WTC11 (cell line): Measurements from ENCODE around the gene CPNE4. TPM values are rescaled to one million over a fixed set of nuclear protein-coding genes. Genes with fewer than 3 reads are reported as not detected.

ENCODE experiments used
- ATAC-seq: fragments of 200-7000 bp; cut with Tn5 transposase; 2 replicates; pipeline ENCODE4 v1.10.0; 2021; ENCODE audit warnings: mild to moderate bottlenecking, moderate library complexity
- CTCF ChIA-PET: fragments of 300-600 bp; sonication (Branson Sonifier 250); formaldehyde crosslinking; loops from one replicate; lab custom pipeline; 2021; ENCODE audit warnings: antibody characterized with exemption; lab: Charles Lee
- POLR2A ChIA-PET: fragments of 350-600 bp; sonication (Branson Sonifier 250); formaldehyde crosslinking; loops from one replicate; lab custom pipeline; 2021; ENCODE audit warnings: antibody characterized with exemption; lab: Charles Lee
- DNase-seq: peaks from one replicate; pipeline ENCODE4 v3.0.0; 2021; ENCODE audit warnings: low spot score
- H3K27ac Mint-ChIP-seq: 2 replicates; pipeline ENCODE4 v1.8.0; 2021; ENCODE audit warnings: mixed read lengths
- H3K27me3 Mint-ChIP-seq: 2 replicates; pipeline ENCODE4 v1.8.0; 2021; ENCODE audit warnings: low read depth, mild to moderate bottlenecking, moderate library complexity, mixed read lengths
- H3K36me3 Mint-ChIP-seq: 2 replicates; pipeline ENCODE4 v1.8.0; 2021; ENCODE audit warnings: mixed read lengths
- H3K4me1 Mint-ChIP-seq: 2 replicates; pipeline ENCODE4 v1.8.0; 2022; ENCODE audit warnings: mixed read lengths
- H3K4me3 Mint-ChIP-seq: 2 replicates; pipeline ENCODE4 v1.8.0; 2021; ENCODE audit warnings: mild to moderate bottlenecking, moderate library complexity, mixed read lengths
- H3K9me3 Mint-ChIP-seq: 2 replicates; pipeline ENCODE4 v1.8.0; 2021; ENCODE audit warnings: mixed read lengths
- AFF4 ChIP-seq: sonication (generic); formaldehyde crosslinking; IDR thresholded peaks from 2 replicates; pipeline ENCODE4 v1.8.1; 2023; ENCODE audit warnings: mild to moderate bottlenecking, missing genetic modification reagents, borderline replicate concordance
- CREB1 ChIP-seq: sonication (generic); formaldehyde crosslinking; IDR thresholded peaks from 2 replicates; pipeline ENCODE4 v1.8.0; 2023; ENCODE audit warnings: mild to moderate bottlenecking, missing genetic modification reagents
- GRHL2 ChIP-seq: fragments of 250-450 bp; sonication (Bioruptor Pico); IDR thresholded peaks from 2 replicates; pipeline ENCODE4 v1.8.0; 2022; ENCODE audit warnings: mild to moderate bottlenecking, moderate library complexity; ENCODE audit not compliant: insufficient replicate concordance, severe bottlenecking
- HMGA2 ChIP-seq: fragments of 250-450 bp; sonication (Bioruptor Pico); IDR thresholded peaks from 2 replicates; pipeline ENCODE4 v1.4.0; 2021; ENCODE audit warnings: mild to moderate bottlenecking, moderate library complexity
- HMGXB4 ChIP-seq: sonication (generic); formaldehyde crosslinking; IDR thresholded peaks from 2 replicates; pipeline ENCODE4 v1.8.1; 2023; ENCODE audit warnings: mild to moderate bottlenecking, moderate library complexity, missing genetic modification reagents
- JAZF1 ChIP-seq: fragments of 250-450 bp; sonication (Bioruptor Pico); IDR thresholded peaks from 2 replicates; pipeline ENCODE4 v1.9.0; 2021; ENCODE audit warnings: moderate library complexity, mild to moderate bottlenecking, inconsistent platforms
- MXD4 ChIP-seq: fragments of 250-450 bp; sonication (Bioruptor Pico); IDR thresholded peaks from 2 replicates; pipeline ENCODE4 v1.8.0; 2021; ENCODE audit warnings: mild to moderate bottlenecking, moderate library complexity, borderline replicate concordance
- NFATC4 ChIP-seq: fragments of 250-450 bp; sonication (Bioruptor Pico); IDR thresholded peaks from 2 replicates; pipeline ENCODE4 v1.9.0; 2021; ENCODE audit warnings: mild to moderate bottlenecking
- SP1 ChIP-seq: sonication (generic); formaldehyde crosslinking; conservative IDR thresholded peaks from 2 replicates; pipeline ENCODE4 v1.8.1; 2022; ENCODE audit warnings: missing genetic modification reagents
- STAT6 ChIP-seq: sonication (generic); formaldehyde crosslinking; conservative IDR thresholded peaks from 2 replicates; pipeline ENCODE4 v1.8.1; 2023; ENCODE audit warnings: mild to moderate bottlenecking, low read depth, missing genetic modification reagents, moderate library complexity
- TEAD4 ChIP-seq: sonication (generic); formaldehyde crosslinking; IDR thresholded peaks from 2 replicates; pipeline ENCODE4 v1.8.0; 2022; ENCODE audit warnings: mild to moderate bottlenecking, missing genetic modification reagents
- ZNF121 ChIP-seq: sonication (generic); formaldehyde crosslinking; IDR thresholded peaks from 2 replicates; pipeline ENCODE4 v1.8.0; 2023; ENCODE audit warnings: missing genetic modification reagents
- ZNF263 ChIP-seq: sonication (generic); formaldehyde crosslinking; IDR thresholded peaks from 2 replicates; pipeline ENCODE4 v1.8.1; 2022; ENCODE audit warnings: low read depth, mild to moderate bottlenecking, moderate library complexity, missing genetic modification reagents
- ZNF671 ChIP-seq: fragments of 250-450 bp; sonication (Bioruptor Pico); IDR thresholded peaks from 2 replicates; pipeline ENCODE4 v1.8.0; 2021; ENCODE audit warnings: mild to moderate bottlenecking
- total RNA-seq: library from RNA; stranded (reverse); gene quantifications from 3 replicates; pipeline ENCODE4 v1.2.3, GENCODE V29; 2021
- TF ChIP-seq, protein P1 (sequence below): sonication (generic); formaldehyde crosslinking; IDR thresholded peaks from 2 replicates; pipeline ENCODE4 v1.8.1; 2023; ENCODE audit warnings: mild to moderate bottlenecking, missing genetic modification reagents
- TF ChIP-seq, protein P2 (sequence below): sonication (generic); formaldehyde crosslinking; IDR thresholded peaks from 2 replicates; pipeline ENCODE4 v1.8.1; 2022; ENCODE audit warnings: low read depth, mild to moderate bottlenecking, moderate library complexity, missing genetic modification reagents, borderline replicate concordance
- TF ChIP-seq, protein P3 (sequence below): fragments of 250-450 bp; sonication (Bioruptor Pico); IDR thresholded peaks from 2 replicates; pipeline ENCODE4 v1.9.0; 2021; ENCODE audit warnings: mild to moderate bottlenecking, borderline replicate concordance

The CPNE4 gene
- total RNA-seq, 1 experiment from 2014 or later, result 2.4 TPM

- TF ChIP-seq TEAD4 (CRISPR knock-in tag), result no peak
- TF ChIP-seq, all 79 proteins: peak for 0
Measured at GRCh38 chr3:132064114-132064513, 29.3 kb upstream of the CPNE4 start (continued).

DNA sequence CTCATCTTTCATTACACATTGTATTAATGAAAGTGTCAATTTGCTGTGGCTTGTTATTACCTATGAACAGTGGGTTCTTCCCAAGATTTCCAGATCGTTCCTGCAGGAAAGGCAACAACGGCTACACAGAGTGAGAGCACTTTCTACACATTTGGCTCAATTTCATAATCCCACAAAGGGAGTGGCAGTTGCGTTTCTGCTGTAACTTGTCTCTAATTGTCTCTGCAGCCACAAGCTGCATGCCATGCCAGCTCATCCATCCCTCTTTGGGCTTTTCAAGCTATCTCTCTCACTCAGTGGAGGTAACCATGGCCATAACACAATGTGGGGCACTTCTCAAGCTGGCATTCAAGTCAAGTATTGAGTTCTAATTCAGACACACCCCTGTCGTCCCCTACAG lies 27.7 kb upstream of the CPNE4 start:
- ATAC-seq (no peak), DNase-seq (no peak)
- no peak overlapping the region for H3K27ac Mint-ChIP-seq
- no peak overlapping the region for H3K4me3 Mint-ChIP-seq
- ChIA-PET CTCF (no interaction called here), POLR2A (no interaction called here)
- no peaks in the 10 kb centered on the region for H3K36me3 Mint-ChIP-seq
- peaks cover 58% of the 10 kb centered on the region for H3K27me3 Mint-ChIP-seq
- H3K9me3 Mint-ChIP-seq, result peaks cover 9% of the 10 kb centered on the region
- TF ChIP-seq GRHL2 (CRISPR knock-in tag), result no peak
- TF ChIP-seq STAT6 (CRISPR knock-in tag), result no peak
- TF ChIP-seq, protein P1, sequence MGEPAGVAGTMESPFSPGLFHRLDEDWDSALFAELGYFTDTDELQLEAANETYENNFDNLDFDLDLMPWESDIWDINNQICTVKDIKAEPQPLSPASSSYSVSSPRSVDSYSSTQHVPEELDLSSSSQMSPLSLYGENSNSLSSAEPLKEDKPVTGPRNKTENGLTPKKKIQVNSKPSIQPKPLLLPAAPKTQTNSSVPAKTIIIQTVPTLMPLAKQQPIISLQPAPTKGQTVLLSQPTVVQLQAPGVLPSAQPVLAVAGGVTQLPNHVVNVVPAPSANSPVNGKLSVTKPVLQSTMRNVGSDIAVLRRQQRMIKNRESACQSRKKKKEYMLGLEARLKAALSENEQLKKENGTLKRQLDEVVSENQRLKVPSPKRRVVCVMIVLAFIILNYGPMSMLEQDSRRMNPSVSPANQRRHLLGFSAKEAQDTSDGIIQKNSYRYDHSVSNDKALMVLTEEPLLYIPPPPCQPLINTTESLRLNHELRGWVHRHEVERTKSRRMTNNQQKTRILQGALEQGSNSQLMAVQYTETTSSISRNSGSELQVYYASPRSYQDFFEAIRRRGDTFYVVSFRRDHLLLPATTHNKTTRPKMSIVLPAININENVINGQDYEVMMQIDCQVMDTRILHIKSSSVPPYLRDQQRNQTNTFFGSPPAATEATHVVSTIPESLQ (CRISPR knock-in tag), result no peak
- no peak for TF ChIP-seq ZNF263 (CRISPR knock-in tag)
- TF ChIP-seq HMGA2 (CRISPR knock-in tag), result no peak
- TF ChIP-seq ZNF671 (CRISPR knock-in tag), result no peak
- TF ChIP-seq MXD4, result no peak
- TF ChIP-seq SP1 (CRISPR knock-in tag), result no peak
- no peak for TF ChIP-seq ZNF121 (CRISPR knock-in tag)
- no peak for TF ChIP-seq AFF4 (CRISPR knock-in tag)
- TF ChIP-seq, protein P2, sequence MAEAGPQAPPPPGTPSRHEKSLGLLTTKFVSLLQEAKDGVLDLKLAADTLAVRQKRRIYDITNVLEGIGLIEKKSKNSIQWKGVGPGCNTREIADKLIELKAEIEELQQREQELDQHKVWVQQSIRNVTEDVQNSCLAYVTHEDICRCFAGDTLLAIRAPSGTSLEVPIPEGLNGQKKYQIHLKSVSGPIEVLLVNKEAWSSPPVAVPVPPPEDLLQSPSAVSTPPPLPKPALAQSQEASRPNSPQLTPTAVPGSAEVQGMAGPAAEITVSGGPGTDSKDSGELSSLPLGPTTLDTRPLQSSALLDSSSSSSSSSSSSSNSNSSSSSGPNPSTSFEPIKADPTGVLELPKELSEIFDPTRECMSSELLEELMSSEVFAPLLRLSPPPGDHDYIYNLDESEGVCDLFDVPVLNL (CRISPR knock-in tag), result no peak
- TF ChIP-seq CREB1, result no peak
- TF ChIP-seq HMGXB4 (CRISPR knock-in tag), result no peak
- no peak for TF ChIP-seq NFATC4 (CRISPR knock-in tag)
- TF ChIP-seq, protein P3, sequence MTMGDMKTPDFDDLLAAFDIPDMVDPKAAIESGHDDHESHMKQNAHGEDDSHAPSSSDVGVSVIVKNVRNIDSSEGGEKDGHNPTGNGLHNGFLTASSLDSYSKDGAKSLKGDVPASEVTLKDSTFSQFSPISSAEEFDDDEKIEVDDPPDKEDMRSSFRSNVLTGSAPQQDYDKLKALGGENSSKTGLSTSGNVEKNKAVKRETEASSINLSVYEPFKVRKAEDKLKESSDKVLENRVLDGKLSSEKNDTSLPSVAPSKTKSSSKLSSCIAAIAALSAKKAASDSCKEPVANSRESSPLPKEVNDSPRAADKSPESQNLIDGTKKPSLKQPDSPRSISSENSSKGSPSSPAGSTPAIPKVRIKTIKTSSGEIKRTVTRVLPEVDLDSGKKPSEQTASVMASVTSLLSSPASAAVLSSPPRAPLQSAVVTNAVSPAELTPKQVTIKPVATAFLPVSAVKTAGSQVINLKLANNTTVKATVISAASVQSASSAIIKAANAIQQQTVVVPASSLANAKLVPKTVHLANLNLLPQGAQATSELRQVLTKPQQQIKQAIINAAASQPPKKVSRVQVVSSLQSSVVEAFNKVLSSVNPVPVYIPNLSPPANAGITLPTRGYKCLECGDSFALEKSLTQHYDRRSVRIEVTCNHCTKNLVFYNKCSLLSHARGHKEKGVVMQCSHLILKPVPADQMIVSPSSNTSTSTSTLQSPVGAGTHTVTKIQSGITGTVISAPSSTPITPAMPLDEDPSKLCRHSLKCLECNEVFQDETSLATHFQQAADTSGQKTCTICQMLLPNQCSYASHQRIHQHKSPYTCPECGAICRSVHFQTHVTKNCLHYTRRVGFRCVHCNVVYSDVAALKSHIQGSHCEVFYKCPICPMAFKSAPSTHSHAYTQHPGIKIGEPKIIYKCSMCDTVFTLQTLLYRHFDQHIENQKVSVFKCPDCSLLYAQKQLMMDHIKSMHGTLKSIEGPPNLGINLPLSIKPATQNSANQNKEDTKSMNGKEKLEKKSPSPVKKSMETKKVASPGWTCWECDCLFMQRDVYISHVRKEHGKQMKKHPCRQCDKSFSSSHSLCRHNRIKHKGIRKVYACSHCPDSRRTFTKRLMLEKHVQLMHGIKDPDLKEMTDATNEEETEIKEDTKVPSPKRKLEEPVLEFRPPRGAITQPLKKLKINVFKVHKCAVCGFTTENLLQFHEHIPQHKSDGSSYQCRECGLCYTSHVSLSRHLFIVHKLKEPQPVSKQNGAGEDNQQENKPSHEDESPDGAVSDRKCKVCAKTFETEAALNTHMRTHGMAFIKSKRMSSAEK (CRISPR knock-in tag), result no peak
- TF ChIP-seq JAZF1 (CRISPR knock-in tag), result no peak
- H3K4me1 Mint-ChIP-seq, result peaks cover 10% of the 10 kb centered on the region
